Transverse colon (tissue), 3 donors: Measurements from ENCODE around the gene MYH10.

Experiments
- CTCF ChIP-seq, 5 experiments: fragments of 200-600 bp in 3 of 5; fragments of 450-650 bp in 2 of 5; sonication (generic) in 3 of 5; IDR thresholded peaks; 1 replicate in 2 of 5; 2 replicates in 3 of 5; pipeline ENCODE4 v1.5.1; 2016 to 2017; ENCODE audit warnings: antibody characterized with exemption in 5 of 5, inconsistent platforms in 3 of 5, mild to moderate bottlenecking in 2 of 5, moderate library complexity in 1 of 5
- POLR2A ChIP-seq: fragments of 450-650 bp; IDR thresholded peaks from one replicate; pipeline ENCODE4 v1.6.1; 2016; ENCODE audit warnings: antibody characterized with exemption, mild to moderate bottlenecking, moderate library complexity

GRCh38 chr17:8481089-8481488 is 149.4 kb downstream of the MYH10 start:
- no peak for TF ChIP-seq CTCF (IDR thresholded peaks at IDR 0.05)
- TF ChIP-seq POLR2A: no peak
